Parathyroid adenoma (tissue), 2 donors: ENCODE measurements around the gene MOB3B.

Source experiments
- H2AFZ ChIP-seq: fragments of 300-600 bp; sonication (generic); one replicate; pipeline ENCODE4 v1.7.0; 2017; ENCODE audit warnings: antibody characterized with exemption, mild to moderate bottlenecking
- H3K27ac ChIP-seq: fragments of 300-600 bp; sonication (generic); one replicate; pipeline ENCODE4 v1.7.0; 2017
- H3K27me3 ChIP-seq: fragments of 300-600 bp; sonication (generic); one replicate; pipeline ENCODE4 v1.7.0; 2017; ENCODE audit warnings: low read length; ENCODE audit not compliant: control insufficient read depth, insufficient read depth
- H3K36me3 ChIP-seq: fragments of 300-600 bp; sonication (generic); one replicate; pipeline ENCODE4 v1.7.0; 2017; ENCODE audit warnings: low read length; ENCODE audit not compliant: control insufficient read depth, insufficient read depth
- H3K4me1 ChIP-seq: fragments of 300-600 bp; sonication (generic); one replicate; pipeline ENCODE4 v1.7.0; 2017; ENCODE audit warnings: control low read depth
- H3K4me2 ChIP-seq: fragments of 300-600 bp; sonication (generic); one replicate; pipeline ENCODE4 v1.7.0; 2017; ENCODE audit warnings: low read length
- H3K4me3 ChIP-seq: fragments of 300-600 bp; sonication (generic); one replicate; pipeline ENCODE4 v1.7.0; 2017; ENCODE audit warnings: low read depth, low read length
- H3K79me2 ChIP-seq: fragments of 300-600 bp; sonication (generic); one replicate; pipeline ENCODE4 v1.7.0; 2017; ENCODE audit warnings: control low read depth
- H3K9ac ChIP-seq: fragments of 300-600 bp; sonication (generic); one replicate; pipeline ENCODE4 v1.7.0; 2017; ENCODE audit warnings: mild to moderate bottlenecking
- H3K9me3 ChIP-seq: fragments of 300-600 bp; sonication (generic); one replicate; pipeline ENCODE4 v1.7.0; 2017; ENCODE audit warnings: low read length; ENCODE audit not compliant: control insufficient read depth
- TF ChIP-seq, protein P1 (sequence below): fragments of 300-600 bp; sonication (generic); IDR thresholded peaks from one replicate; pipeline ENCODE4 v1.7.0; 2017; ENCODE audit warnings: antibody characterized with exemption, mild to moderate bottlenecking
- donor health status: primary hyperparathyroidism.

Gene MOB3B

DNA sequence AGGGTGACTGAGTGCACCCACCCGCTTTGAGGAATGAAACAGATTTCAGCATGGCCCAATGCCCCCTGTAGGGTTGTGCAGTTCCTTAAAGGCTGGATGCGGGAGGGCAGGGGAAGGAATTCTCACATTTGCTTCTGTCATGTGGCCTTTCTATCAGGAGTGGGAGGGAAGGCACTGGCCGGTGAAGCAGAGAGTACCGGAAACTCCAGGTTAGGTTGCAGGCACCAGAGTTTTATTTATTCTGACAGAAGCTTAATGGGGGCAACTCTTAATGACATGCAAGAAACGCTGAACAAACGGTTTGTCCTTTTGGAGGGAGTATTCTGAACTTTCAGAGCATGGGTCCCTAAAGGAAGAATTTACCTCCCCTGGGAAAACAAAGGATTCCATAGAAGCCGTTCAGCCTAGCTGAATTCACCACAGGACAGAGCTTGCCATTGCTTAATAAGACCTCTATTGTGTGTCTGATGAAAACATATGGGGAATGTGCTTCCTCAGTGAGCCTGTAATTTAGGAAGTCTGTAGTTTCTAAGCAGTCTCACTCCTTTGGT, 188.6 kb downstream of the MOB3B start:
- no peak overlapping the region for H3K4me2 ChIP-seq
- no peak overlapping the region for H3K27ac ChIP-seq
- no peaks in the 10 kb centered on the region for H3K27me3 ChIP-seq
- H3K4me1 ChIP-seq: no peaks in the 10 kb centered on the region
- no peak overlapping the region for H3K4me3 ChIP-seq
- no peaks in the 10 kb centered on the region for H3K79me2 ChIP-seq
- H2AFZ ChIP-seq: no peak overlapping the region
- H3K36me3 ChIP-seq: no peaks in the 10 kb centered on the region
- no peaks in the 10 kb centered on the region for H3K9me3 ChIP-seq
- H3K9ac ChIP-seq: no peak overlapping the region
- TF ChIP-seq, protein P1, sequence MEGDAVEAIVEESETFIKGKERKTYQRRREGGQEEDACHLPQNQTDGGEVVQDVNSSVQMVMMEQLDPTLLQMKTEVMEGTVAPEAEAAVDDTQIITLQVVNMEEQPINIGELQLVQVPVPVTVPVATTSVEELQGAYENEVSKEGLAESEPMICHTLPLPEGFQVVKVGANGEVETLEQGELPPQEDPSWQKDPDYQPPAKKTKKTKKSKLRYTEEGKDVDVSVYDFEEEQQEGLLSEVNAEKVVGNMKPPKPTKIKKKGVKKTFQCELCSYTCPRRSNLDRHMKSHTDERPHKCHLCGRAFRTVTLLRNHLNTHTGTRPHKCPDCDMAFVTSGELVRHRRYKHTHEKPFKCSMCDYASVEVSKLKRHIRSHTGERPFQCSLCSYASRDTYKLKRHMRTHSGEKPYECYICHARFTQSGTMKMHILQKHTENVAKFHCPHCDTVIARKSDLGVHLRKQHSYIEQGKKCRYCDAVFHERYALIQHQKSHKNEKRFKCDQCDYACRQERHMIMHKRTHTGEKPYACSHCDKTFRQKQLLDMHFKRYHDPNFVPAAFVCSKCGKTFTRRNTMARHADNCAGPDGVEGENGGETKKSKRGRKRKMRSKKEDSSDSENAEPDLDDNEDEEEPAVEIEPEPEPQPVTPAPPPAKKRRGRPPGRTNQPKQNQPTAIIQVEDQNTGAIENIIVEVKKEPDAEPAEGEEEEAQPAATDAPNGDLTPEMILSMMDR: no peak

DNA sequence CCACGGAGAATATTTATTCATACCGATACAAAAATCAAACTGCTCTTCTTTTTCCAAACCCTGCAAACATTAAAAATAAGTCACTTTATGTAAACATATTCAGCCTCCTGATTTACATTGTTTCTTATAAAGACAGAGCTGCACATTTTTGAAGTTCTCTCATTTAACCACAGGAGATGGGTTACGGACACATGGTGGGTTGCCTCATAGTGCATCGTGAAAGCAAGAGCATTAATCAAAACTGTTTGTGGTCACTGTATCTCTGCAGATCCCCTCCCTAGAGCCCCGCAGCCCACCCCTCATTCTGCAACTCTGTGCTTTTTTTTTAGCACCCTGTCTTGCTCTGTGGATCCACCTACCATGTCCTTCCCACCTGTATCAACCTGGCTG, 189.3 kb downstream of the MOB3B start:
- Histone ChIP-seq H3K4me1 (no peaks in the 10 kb centered on the region), H3K9me3 (no peaks in the 10 kb centered on the region), H3K79me2 (no peaks in the 10 kb centered on the region), H3K27me3 (no peaks in the 10 kb centered on the region), H3K27ac (no peak overlapping the region), H3K9ac (no peak overlapping the region), H3K4me3 (no peak overlapping the region), H2AFZ (no peak overlapping the region), H3K36me3 (no peaks in the 10 kb centered on the region), H3K4me2 (no peak overlapping the region)
- TF ChIP-seq, protein P1: no peak

DNA sequence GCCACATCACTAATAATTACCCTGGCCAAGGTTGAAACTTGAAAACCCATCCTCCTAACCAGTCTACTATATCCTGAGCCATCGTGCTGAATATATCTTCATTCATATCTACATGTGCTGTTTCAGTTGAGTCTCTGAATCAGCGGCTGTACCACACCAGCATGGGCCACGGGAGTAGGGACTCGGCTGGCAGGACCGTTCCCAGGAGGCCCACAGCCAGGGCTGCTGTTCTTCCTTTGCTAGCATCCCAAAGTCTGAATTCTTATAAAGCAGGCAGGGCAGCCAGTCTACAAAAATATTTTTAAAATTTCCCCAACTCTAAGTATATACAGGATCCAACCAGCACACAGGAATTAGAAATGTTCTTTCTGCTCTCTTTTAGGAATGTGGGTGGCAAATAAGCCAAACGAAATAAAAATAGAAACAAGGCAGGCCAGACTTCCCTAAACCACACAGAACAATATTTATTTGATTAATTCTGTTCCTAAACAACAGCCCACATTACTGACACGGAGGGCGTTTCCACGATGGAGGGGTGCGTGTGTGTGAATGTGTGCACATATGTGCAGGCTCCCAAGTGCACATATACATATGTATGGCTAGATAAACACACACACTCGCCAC, 189.8 kb downstream of the MOB3B start:
- TF ChIP-seq, protein P1: no peak
- H3K79me2 ChIP-seq: no peaks in the 10 kb centered on the region
- no peaks in the 10 kb centered on the region for H3K9me3 ChIP-seq
- H3K36me3 ChIP-seq: no peaks in the 10 kb centered on the region
- H3K4me1 ChIP-seq: no peaks in the 10 kb centered on the region
- H2AFZ ChIP-seq: no peak overlapping the region
- H3K9ac ChIP-seq: no peak overlapping the region
- no peaks in the 10 kb centered on the region for H3K27me3 ChIP-seq
- H3K4me3 ChIP-seq: no peak overlapping the region
- no peak overlapping the region for H3K4me2 ChIP-seq
- H3K27ac ChIP-seq: no peak overlapping the region

DNA sequence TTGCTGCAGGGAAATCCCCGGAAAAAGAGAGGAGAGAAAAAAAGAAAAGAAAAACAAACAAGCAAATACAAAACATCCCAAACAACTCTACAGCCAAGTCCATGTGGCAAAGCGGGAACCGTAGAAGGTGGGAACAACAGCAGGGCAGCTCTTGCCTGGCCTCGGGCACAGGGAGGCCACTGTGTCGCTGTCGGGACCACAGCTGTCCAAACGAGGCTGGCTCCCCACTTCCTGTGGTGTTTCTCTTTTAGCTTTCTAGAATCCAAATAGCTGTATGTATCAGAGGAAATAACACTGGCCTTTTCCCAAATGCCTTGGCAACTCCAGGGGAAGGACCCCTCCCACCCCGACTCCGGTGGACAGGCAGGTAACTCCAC, 191.1 kb downstream of the MOB3B start:
- H3K27ac ChIP-seq: no peak overlapping the region
- no peak overlapping the region for H2AFZ ChIP-seq
- H3K36me3 ChIP-seq: no peaks in the 10 kb centered on the region
- TF ChIP-seq, protein P1: no peak
- no peak overlapping the region for H3K4me2 ChIP-seq
- H3K4me3 ChIP-seq: no peak overlapping the region
- no peaks in the 10 kb centered on the region for H3K27me3 ChIP-seq
- no peaks in the 10 kb centered on the region for H3K79me2 ChIP-seq
- no peaks in the 10 kb centered on the region for H3K9me3 ChIP-seq
- H3K9ac ChIP-seq: no peak overlapping the region
- no peaks in the 10 kb centered on the region for H3K4me1 ChIP-seq
